ENCODE data around the gene COL5A1.

The COL5A1 gene

DNA sequence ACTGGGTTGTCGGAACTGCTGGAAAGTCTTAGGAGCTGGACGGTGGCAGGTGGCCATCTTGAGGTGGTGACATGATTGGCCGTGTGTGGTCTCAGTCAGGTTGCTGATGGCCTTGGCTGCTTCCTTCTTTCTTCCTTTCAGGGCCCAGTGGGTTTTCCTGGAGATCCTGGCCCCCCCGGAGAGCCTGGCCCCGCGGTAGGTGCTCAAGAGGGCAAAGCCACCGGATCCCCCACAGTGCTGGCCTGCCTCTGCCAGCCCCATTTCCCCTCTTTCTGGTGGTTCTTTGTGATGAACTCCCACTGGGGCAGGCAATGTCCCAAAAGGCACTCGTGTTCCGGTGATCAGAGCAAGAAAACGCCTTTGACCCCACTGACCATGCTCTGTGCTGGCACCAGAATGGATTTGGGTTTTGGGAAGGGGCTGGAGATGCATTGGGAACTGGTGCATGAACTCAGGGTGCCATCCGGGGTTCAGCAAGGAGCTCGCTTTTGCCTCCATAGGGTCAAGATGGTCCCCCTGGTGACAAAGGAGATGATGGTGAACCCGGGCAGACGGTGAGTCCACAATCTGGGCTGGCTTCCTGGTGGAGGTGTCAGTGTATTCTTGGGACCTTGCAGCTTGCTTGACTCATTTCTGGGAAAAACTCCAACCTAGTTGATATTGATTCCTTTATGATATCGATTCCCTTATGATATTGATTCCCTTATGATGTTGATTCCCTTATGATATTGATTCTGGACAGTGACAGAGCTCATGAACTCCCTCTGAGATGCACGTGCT is 174.0 kb downstream of the COL5A1 start:
- no peak for DNase-seq (ENCODE audit: low read depth in 2 of 2)

DNA sequence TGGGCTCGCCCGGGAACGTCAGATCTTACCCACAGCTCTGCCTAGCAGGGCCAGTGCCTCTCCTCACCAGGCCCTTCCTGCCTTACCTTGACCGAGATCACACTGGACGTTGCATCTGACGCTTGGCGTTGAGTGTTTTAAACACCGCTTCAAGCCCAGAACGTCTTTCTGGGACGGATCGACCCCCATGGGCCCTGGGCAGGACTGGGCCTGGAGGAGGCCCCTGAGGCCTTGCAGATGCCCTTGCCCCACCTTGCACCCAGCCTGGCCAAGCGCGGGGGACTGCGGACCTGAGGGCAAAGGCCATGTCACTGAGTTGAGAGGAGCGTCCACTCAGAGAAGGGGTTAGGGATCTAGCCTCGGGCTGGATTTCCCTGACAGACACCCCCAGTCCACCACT is 174.7 kb downstream of the COL5A1 start:
- DNase-seq (ENCODE audit: low read depth in 2 of 2), result no peak

DNA sequence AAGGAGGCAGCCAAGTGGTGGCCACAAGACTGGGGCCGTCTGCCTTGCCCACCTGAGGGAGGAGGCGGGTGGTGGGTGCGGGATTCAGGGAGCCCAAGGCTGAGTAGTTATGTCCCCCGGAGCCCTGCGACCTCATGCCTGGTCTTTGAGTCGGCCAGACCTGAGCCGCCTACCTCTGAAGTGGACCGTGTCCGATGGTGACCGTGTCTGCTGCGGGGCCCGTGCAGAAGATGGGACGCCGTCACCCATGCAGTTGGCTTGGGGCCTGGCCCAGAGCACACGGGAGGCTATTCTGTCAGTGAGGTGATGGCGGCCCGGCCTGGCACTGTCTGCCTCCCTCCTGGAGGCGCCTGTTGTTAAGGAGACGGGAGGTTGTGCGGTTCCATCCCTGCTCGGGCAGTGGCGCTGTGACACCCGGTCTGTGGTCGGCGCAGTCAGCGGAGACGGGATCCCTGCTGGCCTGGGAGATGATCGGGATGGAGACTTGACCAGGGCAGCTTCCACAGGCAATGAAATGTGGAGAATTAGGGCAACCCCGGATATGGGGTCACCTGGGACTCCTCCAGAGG is 176.5 kb downstream of the COL5A1 start:
- DNase-seq (ENCODE audit: low read depth in 2 of 2), result no peak

DNA sequence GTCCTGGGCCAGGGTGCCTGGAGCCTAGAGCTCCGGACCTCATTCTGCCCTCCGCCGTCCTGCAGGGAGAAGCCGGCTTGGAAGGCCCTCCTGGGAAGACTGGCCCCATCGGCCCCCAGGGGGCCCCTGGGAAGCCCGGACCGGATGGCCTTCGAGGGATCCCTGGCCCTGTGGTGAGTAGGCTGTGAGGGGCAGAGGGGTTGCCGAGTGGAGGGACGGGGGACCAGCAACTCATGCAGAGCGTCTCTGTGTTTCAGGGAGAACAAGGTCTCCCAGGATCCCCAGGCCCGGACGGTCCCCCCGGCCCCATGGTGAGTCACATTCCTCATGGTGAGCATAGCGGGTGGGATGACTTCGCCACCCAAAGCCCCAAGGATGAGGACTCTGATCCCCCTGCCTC is 177.0 kb downstream of the COL5A1 start:
- DNase-seq (ENCODE audit: low read depth in 2 of 2), result no peak

DNA sequence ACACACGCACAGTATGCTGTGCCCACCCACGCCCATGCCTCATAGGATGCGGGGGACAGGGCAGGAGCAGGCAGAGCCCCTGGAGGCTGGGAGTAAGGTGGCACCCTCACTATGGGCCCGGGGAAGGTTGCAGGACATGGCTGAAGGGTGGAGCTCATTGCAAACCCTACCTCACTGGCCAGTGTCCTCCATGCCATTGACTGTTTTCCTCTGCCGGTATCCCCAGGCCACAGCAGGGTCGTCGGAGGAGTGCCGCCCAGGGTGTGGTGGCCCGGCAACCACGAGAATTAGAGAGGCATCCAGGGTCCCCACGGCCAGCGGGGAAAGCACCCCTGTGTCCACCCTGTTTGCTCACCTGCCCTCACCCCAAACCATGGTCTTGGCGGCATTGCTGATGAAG is 179.3 kb downstream of the COL5A1 start:
- no peak for DNase-seq (ENCODE audit: low read depth in 2 of 2)

DNA sequence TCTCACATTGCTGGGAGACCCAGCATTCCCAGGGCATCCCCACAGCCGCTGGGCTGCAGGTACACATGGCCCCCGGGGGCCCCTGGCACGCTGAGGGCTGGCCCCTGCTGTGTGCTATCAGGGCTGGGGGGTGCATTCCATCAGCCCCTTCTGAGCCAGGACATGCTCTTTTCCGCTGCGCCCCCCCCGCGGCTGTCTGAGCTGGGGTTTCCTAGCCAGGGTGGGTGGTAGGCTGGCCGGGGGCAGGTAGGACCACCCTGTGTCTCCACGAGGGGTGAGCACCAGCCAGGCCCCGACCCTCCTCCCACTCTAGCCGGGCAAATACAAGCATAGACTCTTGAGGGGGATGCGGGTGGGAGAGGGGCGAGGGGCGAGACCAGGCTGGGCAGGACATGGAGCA is 180.9 kb downstream of the COL5A1 start:
- no peak for DNase-seq (ENCODE audit: low read depth in 2 of 2)

DNA sequence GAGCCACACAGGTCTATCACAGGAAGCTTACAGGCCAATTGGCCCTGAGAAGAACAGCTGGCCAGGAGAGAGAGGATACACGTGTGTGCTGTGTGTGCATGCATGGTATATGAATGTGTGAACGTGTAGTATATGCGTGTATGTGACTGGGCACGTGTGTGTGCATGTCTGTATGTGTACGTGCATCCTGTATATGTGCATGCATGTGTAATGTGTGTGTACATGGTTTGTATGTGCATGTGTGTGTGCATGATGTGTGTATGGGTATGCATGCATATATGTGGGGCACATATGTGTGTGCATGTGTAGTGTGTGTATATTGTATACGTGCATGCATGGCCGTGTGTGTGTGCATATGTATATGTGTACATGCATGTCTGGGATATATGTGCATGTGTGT is 182.0 kb downstream of the COL5A1 start:
- DNase-seq (ENCODE audit: low read depth in 2 of 2), result no peak

DNA sequence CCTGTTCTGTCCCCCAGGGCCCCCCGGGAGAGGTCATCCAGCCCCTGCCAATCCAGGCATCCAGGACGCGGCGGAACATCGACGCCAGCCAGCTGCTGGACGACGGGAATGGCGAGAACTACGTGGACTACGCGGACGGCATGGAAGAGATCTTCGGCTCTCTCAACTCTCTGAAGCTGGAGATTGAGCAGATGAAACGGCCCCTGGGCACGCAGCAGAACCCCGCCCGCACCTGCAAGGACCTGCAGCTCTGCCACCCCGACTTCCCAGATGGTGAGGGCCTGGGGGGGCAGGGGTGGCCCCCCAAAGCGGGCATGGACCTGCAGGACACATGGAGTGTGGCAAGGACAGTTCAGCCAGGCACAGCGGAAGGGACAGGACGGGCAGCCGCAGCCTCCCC is 183.0 kb downstream of the COL5A1 start:
- no peak for DNase-seq (ENCODE audit: low read depth in 2 of 2)

DNA sequence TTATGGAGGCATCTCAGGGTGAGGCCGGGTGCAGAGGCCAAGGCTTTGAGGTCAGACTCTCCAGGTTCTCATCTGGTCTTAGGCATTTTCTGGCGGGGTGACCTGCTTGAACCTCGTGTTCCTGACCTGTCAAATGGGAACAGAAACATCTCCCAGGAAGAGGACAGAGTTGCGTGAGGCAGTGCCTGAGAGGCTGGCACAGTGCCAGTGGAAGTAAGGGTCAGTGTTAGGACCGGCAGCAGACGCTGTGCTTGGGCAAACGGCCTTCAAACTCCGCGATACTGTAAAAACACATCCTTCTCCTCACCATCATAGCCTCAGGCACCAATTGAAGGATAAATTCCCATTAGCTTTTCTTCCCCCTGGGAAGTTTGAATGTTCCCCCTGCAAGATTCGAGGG is 183.4 kb downstream of the COL5A1 start:
- no peak for DNase-seq (ENCODE audit: low read depth in 2 of 2)

DNA sequence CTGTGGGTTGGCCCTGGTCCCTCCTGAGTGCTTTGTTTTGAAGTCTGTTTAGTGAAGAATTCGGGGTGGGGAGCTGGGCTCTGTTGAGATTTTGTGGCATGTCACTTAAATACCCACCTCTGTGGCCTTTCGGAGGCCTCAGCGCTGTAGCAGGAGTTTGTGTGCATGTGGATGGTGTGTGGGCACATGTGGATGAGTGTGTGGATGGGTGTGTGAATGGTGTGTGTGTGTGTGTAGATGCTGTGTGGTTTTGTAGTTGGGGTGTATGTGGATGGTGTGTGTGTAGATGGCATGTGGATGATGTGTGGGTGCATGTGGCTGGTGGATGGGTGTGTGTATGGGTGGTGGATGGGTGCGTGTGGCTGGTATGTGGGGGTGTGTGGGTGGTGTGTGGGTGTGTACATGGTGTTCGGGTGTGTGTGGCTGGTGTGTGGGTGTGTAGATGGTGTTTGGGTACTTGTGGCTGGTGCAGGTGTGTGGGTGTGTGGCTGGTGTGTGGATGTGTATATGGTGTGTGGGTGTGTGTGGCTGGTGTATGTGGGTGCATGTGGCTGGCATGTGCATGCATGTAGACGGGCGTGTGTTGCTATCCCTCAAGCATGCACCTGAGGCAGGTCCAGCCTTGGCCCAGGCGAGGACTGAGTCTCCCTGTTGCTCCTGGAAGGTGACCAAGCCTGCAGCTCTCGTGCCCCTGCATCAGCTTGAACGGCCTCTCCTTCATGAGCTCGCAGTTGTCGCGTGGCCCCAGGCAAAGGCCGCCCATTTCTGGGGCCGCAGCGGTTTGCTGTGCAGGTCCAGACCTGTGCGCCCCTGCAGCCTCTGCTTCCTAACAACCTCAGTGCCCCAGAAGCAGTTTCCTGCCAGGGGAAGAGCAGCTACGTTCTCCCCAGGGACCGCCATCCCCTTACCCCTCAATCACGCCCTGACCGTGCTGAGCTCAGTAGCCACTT is 185.0 kb downstream of the COL5A1 start:
- DNase-seq (ENCODE audit: low read depth in 2 of 2), result no peak

DNA sequence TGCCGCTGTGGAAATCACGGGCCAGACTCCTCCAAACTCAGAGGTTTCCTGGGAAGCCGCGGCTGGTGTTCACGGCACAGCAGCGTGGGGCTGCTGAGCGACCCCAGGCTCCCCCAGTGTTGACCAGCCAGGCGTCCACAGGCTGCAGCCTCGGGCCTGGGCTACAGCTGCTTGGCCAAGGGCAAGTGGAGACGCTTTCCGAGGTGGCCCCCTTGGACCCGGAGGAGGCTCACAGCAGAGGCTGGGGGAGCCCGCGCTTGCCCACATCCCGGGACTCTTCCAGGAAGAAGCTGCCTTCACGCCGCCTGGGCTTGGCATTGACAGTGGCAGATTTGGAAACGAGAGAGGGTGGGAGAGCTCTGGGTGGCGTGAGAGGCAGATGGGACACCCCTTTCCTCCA is 186.0 kb downstream of the COL5A1 start:
- DNase-seq (ENCODE audit: low read depth in 2 of 2), result no peak

DNA sequence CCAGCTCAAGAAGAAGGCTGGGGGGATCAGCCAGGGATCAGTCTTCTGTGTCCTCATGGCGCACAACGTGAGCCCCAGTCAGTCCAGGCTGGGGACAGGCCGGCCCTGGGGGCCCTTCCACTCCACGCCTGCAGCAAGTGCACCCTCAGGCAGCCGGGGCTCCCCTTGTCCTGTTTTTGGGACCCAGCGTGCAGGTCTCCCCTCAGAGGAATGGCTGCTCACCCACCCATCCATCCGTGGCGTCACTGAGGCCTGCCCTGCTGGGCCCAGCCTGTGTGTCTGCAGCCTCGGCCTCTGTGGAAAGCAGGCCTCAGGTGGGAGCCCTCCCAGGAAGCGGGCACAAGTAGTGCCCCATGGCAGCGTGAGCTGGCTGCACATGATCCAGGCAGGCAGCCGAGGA is 186.4 kb downstream of the COL5A1 start:
- DNase-seq (ENCODE audit: low read depth in 2 of 2), result no peak

DNA sequence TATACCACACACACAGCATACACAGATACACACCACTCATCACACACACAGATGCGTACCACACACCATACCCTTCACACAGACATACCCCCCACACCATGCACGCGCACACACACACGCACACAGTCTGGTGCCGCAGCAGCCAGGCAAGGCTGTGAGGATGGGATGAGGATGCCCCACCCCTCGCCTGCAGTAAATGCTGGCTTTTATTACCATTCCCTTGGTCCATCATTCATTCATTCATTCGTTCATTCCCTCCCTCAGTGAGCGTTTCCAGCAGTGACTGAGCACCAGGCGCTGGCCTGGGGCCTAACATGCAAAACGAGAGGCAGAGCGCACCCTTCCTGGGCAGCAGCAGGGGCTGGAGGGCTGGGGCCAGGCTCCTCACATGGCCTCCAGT is 187.3 kb downstream of the COL5A1 start:
- DNase-seq (ENCODE audit: low read depth in 2 of 2), result no peak

DNA sequence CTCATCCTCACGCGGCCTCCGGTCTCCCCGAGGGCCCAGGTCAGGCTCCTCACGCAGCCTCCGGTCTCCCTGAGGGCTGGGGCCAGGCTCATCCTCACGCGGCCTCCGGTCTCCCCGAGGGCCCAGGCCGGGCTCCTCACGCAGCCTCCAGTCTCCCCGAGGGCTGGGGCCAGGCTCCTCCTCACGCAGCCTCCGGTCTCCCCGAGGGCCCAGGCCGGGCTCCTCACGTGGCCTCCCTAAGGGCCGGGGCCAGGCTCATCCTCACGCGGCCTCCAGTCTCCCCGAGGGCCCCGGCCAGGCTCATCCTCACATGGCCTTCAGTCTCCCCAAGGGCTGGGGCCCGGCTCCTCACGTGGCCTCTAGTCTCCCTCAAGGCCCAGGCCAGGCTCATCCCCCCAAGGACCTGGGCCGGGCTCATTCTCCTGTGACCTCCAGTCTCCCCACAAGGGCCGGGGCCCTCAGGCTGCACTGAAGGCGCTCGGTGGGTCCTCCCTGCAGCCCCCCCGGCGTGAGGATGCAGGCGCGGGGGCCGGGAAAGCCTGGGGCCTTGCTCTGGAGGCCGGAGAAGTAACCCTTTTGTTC is 187.8 kb downstream of the COL5A1 start:
- no peak for DNase-seq (ENCODE audit: low read depth in 2 of 2)

DNA sequence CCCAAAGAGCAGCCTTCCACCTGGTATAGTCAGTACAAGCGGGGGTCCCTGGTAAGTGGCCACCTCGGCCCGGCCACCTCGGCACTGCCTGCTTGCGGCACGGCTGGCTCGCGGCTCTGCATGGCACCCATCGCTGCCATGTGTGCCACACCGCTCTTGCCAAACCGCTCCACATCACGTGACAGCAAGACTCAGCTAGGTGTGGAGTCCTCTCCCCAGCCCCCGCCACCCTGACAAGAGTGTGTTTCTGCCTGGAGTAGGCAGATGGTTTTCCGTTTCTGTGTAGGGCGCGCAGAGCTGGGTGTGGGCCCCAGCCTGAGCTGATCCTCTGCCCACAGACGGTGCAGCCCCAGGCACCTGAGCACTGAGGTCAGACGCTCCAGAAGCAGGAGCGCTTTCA is 188.5 kb downstream of the COL5A1 start:
- DNase-seq (ENCODE audit: low read depth in 2 of 2), result no peak

DNA sequence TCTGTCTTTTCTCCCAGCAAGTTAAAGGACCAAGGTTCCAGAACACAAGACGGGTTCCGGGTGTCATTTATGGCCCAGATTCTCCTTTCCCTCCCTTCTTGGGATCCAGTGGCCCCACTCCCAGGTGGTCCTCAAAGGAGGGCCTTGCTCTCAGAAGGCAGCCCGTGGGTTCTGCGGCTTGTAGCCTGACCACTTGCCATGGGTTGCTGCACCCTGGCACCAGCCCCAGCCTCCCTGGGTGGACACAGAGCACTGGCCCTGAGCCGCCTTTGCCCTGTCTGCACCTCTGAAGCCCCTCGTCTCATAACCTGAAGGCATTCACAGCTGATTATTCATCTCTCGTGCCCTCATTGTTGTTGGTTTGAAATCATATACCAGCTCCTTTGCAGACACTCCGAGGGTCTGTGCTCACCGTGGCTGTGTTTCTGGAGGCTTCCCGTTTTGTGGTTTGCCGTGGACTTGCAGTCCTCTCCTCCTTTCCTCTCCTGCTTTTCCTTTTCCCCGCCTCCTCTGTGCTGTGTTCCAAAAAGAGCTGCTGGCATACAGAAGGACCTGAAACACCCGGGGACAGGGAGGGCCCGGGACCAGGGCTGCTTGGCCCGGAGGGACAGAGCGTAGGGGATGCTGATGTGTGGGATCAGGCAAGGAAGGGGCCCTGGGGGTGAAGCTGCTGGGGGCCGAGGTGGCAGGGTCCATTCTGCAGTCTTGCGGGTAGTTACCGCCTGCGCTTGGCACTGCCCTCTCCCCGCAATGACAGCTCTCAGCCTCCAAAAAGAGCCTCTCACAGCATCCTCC is 189.5 kb downstream of the COL5A1 start:
- no peak for DNase-seq (ENCODE audit: low read depth in 2 of 2)

DNA sequence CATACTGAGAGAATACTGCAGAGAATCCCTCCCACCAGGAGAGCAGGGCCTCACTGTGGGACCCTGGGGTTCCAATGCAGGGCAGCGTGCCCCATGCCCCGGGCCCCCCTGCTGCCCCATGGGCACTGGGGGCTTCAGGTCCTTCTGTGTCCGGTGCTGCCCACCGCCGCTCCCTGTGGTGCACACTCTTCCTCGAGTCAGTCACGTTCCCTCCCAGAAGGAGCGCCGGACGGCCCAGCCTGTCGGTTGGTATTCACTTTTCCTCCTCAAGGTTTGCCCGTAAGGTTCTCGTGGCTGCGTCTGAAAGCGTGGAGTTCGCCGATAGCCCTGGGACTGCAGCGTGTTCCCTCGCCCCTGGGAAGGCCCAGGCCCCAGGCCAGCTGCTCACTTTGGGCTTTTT is 190.9 kb downstream of the COL5A1 start:
- no peak for DNase-seq (ENCODE audit: low read depth in 2 of 2)

DNA sequence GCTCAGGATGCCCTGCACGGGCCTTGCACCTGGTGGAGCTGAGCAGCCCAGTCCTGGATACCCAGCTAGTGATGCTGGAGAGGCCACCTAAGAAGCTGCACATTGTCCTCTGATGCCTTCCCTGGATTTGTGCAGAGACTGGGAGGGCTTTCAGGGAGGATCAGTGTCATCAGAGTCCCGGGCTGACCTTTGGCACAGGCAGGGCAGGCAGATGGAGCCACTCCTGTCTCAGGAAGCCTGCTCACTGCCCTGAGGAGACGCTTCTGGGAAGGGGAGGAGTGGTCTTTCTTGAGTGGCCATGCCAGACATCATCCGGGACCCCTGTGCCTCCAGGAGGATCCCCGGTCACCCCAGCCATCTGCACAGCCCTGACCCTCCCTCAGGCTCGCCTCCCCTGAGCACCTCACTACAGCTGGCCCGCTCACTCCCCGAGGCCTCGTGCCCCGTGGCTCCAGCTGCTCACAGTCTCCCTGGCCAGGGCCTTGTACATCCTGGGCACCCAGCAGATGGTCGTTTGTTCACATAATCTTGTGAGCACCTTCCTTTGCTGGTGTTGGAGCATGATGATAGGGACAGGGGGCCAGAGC is 191.8 kb downstream of the COL5A1 start:
- no peak for DNase-seq (ENCODE audit: low read depth in 2 of 2)

DNA sequence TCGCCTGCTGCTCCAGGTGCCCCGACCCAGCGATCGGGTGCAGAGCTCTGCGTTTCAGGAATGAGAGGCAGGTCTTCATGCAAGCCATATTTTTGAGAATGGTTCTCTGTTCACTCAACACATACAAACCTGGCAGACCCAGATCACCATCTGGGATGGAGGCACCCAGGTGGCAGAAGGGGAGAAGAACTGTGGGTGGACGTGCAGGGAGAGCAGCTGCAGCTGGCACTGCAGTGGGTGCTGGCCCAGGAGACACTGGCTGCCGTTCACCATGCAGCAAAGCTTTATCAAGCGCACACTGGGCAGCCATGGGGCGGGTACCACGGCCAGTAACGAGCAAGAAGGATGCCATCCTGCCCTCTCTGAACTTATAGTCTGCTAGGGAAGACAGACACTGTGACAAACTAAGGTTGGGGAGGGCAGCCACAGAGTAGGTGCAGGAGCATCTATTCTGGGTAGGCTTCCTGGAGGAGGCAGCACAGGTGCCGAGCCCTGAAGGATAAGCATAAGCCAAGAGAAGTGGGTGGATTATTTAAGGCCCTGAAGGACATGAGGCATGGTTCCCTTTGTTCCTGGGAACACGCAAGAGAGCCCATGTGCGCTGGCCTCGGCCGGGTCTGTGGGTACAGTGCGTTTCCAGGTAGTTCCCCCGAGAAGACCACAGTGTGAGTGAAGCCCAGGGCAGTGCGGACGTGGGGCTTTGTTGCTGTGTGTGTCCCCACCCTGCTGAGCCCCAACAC is 192.8 kb downstream of the COL5A1 start:
- DNase-seq (ENCODE audit: low read depth in 2 of 2), result no peak

DNA sequence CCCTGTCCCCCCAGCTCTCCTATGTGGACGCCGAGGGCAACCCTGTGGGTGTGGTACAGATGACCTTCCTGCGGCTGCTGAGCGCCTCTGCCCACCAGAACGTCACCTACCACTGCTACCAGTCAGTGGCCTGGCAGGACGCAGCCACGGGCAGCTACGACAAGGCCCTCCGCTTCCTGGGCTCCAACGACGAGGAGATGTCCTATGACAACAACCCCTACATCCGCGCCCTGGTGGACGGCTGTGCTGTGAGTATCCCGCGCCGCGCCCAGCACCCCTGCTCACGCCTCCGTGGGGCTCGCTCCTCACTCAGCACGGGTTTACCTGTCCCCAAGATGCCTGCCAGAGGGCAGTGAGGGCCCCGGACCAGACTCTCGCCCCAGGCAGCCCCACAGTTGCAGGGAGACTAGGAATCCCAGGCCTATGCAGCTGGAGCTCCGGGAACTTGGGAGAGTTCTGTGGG is 193.4 kb downstream of the COL5A1 start:
- no peak for DNase-seq (ENCODE audit: low read depth in 2 of 2)
